WTC11 (cell line): ENCODE results near the gene TUBD1. TPM values are rescaled to one million over a fixed set of nuclear protein-coding genes. Genes with fewer than 3 reads are reported as not detected.

ENCODE experiments used
- ATAC-seq: fragments of 200-7000 bp; cut with Tn5 transposase; 2 replicates; pipeline ENCODE4 v1.10.0; 2021; ENCODE audit warnings: mild to moderate bottlenecking, moderate library complexity
- CTCF ChIA-PET: fragments of 300-600 bp; sonication (Branson Sonifier 250); formaldehyde crosslinking; loops from one replicate; lab custom pipeline; 2021; ENCODE audit warnings: antibody characterized with exemption; lab: Charles Lee
- POLR2A ChIA-PET: fragments of 350-600 bp; sonication (Branson Sonifier 250); formaldehyde crosslinking; loops from one replicate; lab custom pipeline; 2021; ENCODE audit warnings: antibody characterized with exemption; lab: Charles Lee
- DNase-seq: peaks from one replicate; pipeline ENCODE4 v3.0.0; 2021; ENCODE audit warnings: low spot score
- H3K27ac Mint-ChIP-seq: 2 replicates; pipeline ENCODE4 v1.8.0; 2021; ENCODE audit warnings: mixed read lengths
- H3K27me3 Mint-ChIP-seq: 2 replicates; pipeline ENCODE4 v1.8.0; 2021; ENCODE audit warnings: low read depth, mild to moderate bottlenecking, moderate library complexity, mixed read lengths
- H3K36me3 Mint-ChIP-seq: 2 replicates; pipeline ENCODE4 v1.8.0; 2021; ENCODE audit warnings: mixed read lengths
- H3K4me1 Mint-ChIP-seq: 2 replicates; pipeline ENCODE4 v1.8.0; 2022; ENCODE audit warnings: mixed read lengths
- H3K4me3 Mint-ChIP-seq: 2 replicates; pipeline ENCODE4 v1.8.0; 2021; ENCODE audit warnings: mild to moderate bottlenecking, moderate library complexity, mixed read lengths
- H3K9me3 Mint-ChIP-seq: 2 replicates; pipeline ENCODE4 v1.8.0; 2021; ENCODE audit warnings: mixed read lengths
- ESRRA ChIP-seq: sonication (generic); formaldehyde crosslinking; IDR thresholded peaks from 2 replicates; pipeline ENCODE4 v1.8.1; 2022; ENCODE audit warnings: mild to moderate bottlenecking, missing genetic modification reagents, borderline replicate concordance
- FOXK1 ChIP-seq: sonication (generic); formaldehyde crosslinking; IDR thresholded peaks from 2 replicates; pipeline ENCODE4 v1.8.0; 2022; ENCODE audit warnings: mild to moderate bottlenecking, moderate library complexity, missing genetic modification reagents
- GABPB1 ChIP-seq: sonication (generic); formaldehyde crosslinking; IDR thresholded peaks from 2 replicates; pipeline ENCODE4 v1.8.1; 2023; ENCODE audit warnings: mild to moderate bottlenecking, missing genetic modification reagents
- IRF1 ChIP-seq: sonication (generic); formaldehyde crosslinking; IDR thresholded peaks from 2 replicates; pipeline ENCODE4 v1.8.0; 2023; ENCODE audit warnings: missing genetic modification reagents
- JUN ChIP-seq: sonication (generic); formaldehyde crosslinking; IDR thresholded peaks from 2 replicates; pipeline ENCODE4 v1.8.0; 2023; ENCODE audit warnings: mild to moderate bottlenecking, missing genetic modification reagents
- KAT7 ChIP-seq: sonication (generic); formaldehyde crosslinking; IDR thresholded peaks from 2 replicates; pipeline ENCODE4 v1.8.1; 2023; ENCODE audit warnings: missing genetic modification reagents, mild to moderate bottlenecking, borderline replicate concordance
- SP1 ChIP-seq: sonication (generic); formaldehyde crosslinking; conservative IDR thresholded peaks from 2 replicates; pipeline ENCODE4 v1.8.1; 2022; ENCODE audit warnings: missing genetic modification reagents
- ZBTB21 ChIP-seq: sonication (generic); formaldehyde crosslinking; IDR thresholded peaks from 2 replicates; pipeline ENCODE4 v1.8.1; 2023; ENCODE audit warnings: mild to moderate bottlenecking, missing genetic modification reagents, borderline replicate concordance
- ZBTB43 ChIP-seq: sonication (generic); formaldehyde crosslinking; IDR thresholded peaks from 2 replicates; pipeline ENCODE4 v1.8.1; 2023; ENCODE audit warnings: mild to moderate bottlenecking, missing genetic modification reagents
- ZNF138 ChIP-seq: sonication (generic); formaldehyde crosslinking; conservative IDR thresholded peaks from 2 replicates; pipeline ENCODE4 v1.8.1; 2022; ENCODE audit warnings: mild to moderate bottlenecking, moderate library complexity, missing genetic modification reagents
- total RNA-seq: library from RNA; stranded (reverse); gene quantifications from 3 replicates; pipeline ENCODE4 v1.2.3, GENCODE V29; 2021
- TF ChIP-seq, protein P1 (sequence below): sonication (generic); formaldehyde crosslinking; IDR thresholded peaks from 2 replicates; pipeline ENCODE4 v1.8.1; 2023; ENCODE audit warnings: mild to moderate bottlenecking, moderate library complexity, missing genetic modification reagents
- TF ChIP-seq, protein P2 (sequence below): sonication (generic); formaldehyde crosslinking; IDR thresholded peaks from 2 replicates; pipeline ENCODE4 v1.8.0; 2022; ENCODE audit warnings: mild to moderate bottlenecking, missing genetic modification reagents
- TF ChIP-seq, protein P3 (sequence below): fragments of 250-450 bp; sonication (Bioruptor Pico); IDR thresholded peaks from 2 replicates; pipeline ENCODE4 v2.1.2; 2022; ENCODE audit warnings: mild to moderate bottlenecking, moderate library complexity
- TF ChIP-seq, protein P4 (sequence below): sonication (generic); formaldehyde crosslinking; IDR thresholded peaks from 2 replicates; pipeline ENCODE4 v1.8.0; 2022; ENCODE audit warnings: missing genetic modification reagents
- TF ChIP-seq, protein P5 (sequence below): sonication (generic); formaldehyde crosslinking; conservative IDR thresholded peaks from 2 replicates; pipeline ENCODE4 v1.8.1; 2023; ENCODE audit warnings: mild to moderate bottlenecking, low read depth, missing genetic modification reagents, moderate library complexity
- TF ChIP-seq, protein P6 (sequence below): fragments of 250-450 bp; sonication (Bioruptor Pico); IDR thresholded peaks from 2 replicates; pipeline ENCODE4 v1.9.0; 2021; ENCODE audit warnings: mild to moderate bottlenecking, borderline replicate concordance

The TUBD1 gene
- total RNA-seq, 1 experiment from 2014 or later = 12.0 TPM

- TF ChIP-seq, protein P1, sequence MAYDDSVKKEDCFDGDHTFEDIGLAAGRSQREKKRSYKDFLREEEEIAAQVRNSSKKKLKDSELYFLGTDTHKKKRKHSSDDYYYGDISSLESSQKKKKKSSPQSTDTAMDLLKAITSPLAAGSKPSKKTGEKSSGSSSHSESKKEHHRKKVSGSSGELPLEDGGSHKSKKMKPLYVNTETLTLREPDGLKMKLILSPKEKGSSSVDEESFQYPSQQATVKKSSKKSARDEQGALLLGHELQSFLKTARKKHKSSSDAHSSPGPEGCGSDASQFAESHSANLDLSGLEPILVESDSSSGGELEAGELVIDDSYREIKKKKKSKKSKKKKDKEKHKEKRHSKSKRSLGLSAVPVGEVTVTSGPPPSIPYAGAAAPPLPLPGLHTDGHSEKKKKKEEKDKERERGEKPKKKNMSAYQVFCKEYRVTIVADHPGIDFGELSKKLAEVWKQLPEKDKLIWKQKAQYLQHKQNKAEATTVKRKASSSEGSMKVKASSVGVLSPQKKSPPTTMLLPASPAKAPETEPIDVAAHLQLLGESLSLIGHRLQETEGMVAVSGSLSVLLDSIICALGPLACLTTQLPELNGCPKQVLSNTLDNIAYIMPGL (CRISPR knock-in tag) = peak; percentile 71; the same call in 1 of the 2 replicates
- TF ChIP-seq IRF1 (CRISPR knock-in tag) = peak; percentile 87
- TF ChIP-seq, protein P2, sequence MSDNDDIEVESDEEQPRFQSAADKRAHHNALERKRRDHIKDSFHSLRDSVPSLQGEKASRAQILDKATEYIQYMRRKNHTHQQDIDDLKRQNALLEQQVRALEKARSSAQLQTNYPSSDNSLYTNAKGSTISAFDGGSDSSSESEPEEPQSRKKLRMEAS (CRISPR knock-in tag) = peak; percentile 89
- peak; percentile 58 for TF ChIP-seq GABPB1 (CRISPR knock-in tag)
- TF ChIP-seq FOXK1 (CRISPR knock-in tag) = peak; percentile 89
- TF ChIP-seq, all 79 proteins: peak for 17
Measured at GRCh38 chr17:59892924-59893675, at the start of gene TUBD1, which contains the start of gene RPS6KB1 (continued).

- Mint-ChIP-seq H3K27me3 (no peaks in the 10 kb centered on the region), H3K9me3 (no peaks in the 10 kb centered on the region), H3K4me1 (no peaks in the 10 kb centered on the region), H3K36me3 (peaks cover 22% of the 10 kb centered on the region), H3K4me3 (no peak overlapping the region), H3K27ac (no peak overlapping the region)
- CTCF ChIA-PET = interaction anchor here (0.9 kb wide), 1 partner anchor 27 kb away, joined by 3 read pairs; no protein-coding TSS in a partner anchor
- no peak for ATAC-seq
- POLR2A ChIA-PET = interaction anchor here (0.6 kb wide), 1 partner anchor 303 kb away, joined by 3 read pairs; no protein-coding TSS in a partner anchor
- DNase-seq = no peak
- no peak for TF ChIP-seq KAT7 (CRISPR knock-in tag)
- no peak for TF ChIP-seq ZBTB43
- TF ChIP-seq, protein P3, sequence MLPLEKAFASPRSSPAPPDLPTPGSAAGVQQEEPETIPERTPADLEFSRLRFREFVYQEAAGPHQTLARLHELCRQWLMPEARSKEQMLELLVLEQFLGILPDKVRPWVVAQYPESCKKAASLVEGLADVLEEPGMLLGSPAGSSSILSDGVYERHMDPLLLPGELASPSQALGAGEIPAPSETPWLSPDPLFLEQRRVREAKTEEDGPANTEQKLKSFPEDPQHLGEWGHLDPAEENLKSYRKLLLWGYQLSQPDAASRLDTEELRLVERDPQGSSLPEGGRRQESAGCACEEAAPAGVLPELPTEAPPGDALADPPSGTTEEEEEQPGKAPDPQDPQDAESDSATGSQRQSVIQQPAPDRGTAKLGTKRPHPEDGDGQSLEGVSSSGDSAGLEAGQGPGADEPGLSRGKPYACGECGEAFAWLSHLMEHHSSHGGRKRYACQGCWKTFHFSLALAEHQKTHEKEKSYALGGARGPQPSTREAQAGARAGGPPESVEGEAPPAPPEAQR = no peak
- TF ChIP-seq ESRRA (CRISPR knock-in tag) = no peak
- no peak for TF ChIP-seq ZBTB21
- TF ChIP-seq SP1 (CRISPR knock-in tag) = no peak
- no peak for TF ChIP-seq JUN (CRISPR knock-in tag)
- TF ChIP-seq ZNF138 (CRISPR knock-in tag) = no peak
- TF ChIP-seq, protein P4, sequence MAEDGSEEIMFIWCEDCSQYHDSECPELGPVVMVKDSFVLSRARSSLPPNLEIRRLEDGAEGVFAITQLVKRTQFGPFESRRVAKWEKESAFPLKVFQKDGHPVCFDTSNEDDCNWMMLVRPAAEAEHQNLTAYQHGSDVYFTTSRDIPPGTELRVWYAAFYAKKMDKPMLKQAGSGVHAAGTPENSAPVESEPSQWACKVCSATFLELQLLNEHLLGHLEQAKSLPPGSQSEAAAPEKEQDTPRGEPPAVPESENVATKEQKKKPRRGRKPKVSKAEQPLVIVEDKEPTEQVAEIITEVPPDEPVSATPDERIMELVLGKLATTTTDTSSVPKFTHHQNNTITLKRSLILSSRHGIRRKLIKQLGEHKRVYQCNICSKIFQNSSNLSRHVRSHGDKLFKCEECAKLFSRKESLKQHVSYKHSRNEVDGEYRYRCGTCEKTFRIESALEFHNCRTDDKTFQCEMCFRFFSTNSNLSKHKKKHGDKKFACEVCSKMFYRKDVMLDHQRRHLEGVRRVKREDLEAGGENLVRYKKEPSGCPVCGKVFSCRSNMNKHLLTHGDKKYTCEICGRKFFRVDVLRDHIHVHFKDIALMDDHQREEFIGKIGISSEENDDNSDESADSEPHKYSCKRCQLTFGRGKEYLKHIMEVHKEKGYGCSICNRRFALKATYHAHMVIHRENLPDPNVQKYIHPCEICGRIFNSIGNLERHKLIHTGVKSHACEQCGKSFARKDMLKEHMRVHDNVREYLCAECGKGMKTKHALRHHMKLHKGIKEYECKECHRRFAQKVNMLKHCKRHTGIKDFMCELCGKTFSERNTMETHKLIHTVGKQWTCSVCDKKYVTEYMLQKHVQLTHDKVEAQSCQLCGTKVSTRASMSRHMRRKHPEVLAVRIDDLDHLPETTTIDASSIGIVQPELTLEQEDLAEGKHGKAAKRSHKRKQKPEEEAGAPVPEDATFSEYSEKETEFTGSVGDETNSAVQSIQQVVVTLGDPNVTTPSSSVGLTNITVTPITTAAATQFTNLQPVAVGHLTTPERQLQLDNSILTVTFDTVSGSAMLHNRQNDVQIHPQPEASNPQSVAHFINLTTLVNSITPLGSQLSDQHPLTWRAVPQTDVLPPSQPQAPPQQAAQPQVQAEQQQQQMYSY (CRISPR knock-in tag) = no peak
- TF ChIP-seq, protein P5, sequence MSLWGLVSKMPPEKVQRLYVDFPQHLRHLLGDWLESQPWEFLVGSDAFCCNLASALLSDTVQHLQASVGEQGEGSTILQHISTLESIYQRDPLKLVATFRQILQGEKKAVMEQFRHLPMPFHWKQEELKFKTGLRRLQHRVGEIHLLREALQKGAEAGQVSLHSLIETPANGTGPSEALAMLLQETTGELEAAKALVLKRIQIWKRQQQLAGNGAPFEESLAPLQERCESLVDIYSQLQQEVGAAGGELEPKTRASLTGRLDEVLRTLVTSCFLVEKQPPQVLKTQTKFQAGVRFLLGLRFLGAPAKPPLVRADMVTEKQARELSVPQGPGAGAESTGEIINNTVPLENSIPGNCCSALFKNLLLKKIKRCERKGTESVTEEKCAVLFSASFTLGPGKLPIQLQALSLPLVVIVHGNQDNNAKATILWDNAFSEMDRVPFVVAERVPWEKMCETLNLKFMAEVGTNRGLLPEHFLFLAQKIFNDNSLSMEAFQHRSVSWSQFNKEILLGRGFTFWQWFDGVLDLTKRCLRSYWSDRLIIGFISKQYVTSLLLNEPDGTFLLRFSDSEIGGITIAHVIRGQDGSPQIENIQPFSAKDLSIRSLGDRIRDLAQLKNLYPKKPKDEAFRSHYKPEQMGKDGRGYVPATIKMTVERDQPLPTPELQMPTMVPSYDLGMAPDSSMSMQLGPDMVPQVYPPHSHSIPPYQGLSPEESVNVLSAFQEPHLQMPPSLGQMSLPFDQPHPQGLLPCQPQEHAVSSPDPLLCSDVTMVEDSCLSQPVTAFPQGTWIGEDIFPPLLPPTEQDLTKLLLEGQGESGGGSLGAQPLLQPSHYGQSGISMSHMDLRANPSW (CRISPR knock-in tag) = no peak
- TF ChIP-seq, protein P6, sequence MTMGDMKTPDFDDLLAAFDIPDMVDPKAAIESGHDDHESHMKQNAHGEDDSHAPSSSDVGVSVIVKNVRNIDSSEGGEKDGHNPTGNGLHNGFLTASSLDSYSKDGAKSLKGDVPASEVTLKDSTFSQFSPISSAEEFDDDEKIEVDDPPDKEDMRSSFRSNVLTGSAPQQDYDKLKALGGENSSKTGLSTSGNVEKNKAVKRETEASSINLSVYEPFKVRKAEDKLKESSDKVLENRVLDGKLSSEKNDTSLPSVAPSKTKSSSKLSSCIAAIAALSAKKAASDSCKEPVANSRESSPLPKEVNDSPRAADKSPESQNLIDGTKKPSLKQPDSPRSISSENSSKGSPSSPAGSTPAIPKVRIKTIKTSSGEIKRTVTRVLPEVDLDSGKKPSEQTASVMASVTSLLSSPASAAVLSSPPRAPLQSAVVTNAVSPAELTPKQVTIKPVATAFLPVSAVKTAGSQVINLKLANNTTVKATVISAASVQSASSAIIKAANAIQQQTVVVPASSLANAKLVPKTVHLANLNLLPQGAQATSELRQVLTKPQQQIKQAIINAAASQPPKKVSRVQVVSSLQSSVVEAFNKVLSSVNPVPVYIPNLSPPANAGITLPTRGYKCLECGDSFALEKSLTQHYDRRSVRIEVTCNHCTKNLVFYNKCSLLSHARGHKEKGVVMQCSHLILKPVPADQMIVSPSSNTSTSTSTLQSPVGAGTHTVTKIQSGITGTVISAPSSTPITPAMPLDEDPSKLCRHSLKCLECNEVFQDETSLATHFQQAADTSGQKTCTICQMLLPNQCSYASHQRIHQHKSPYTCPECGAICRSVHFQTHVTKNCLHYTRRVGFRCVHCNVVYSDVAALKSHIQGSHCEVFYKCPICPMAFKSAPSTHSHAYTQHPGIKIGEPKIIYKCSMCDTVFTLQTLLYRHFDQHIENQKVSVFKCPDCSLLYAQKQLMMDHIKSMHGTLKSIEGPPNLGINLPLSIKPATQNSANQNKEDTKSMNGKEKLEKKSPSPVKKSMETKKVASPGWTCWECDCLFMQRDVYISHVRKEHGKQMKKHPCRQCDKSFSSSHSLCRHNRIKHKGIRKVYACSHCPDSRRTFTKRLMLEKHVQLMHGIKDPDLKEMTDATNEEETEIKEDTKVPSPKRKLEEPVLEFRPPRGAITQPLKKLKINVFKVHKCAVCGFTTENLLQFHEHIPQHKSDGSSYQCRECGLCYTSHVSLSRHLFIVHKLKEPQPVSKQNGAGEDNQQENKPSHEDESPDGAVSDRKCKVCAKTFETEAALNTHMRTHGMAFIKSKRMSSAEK (CRISPR knock-in tag) = no peak
Measured at GRCh38 chr17:59941131-59941530, 48.4 kb upstream of the TUBD1 start.
